Uterus (tissue), 4 donors: ENCODE results near the gene CD28. TPM values are rescaled to one million over a fixed set of nuclear protein-coding genes. Genes with fewer than 3 reads are reported as not detected.
"Not testable (repeated sequence)": the region's sequence is repeated elsewhere in the genome, so short reads cannot be mapped to it uniquely, and the experiment has no call there.

Source experiments
- DNase-seq, 2 donors: peaks; one replicate each; pipeline ENCODE4 v3.0.0-alpha.2; 2019 to 2020
- H3K27ac ChIP-seq, 2 donors: fragments of 200-600 bp; sonication (generic); 1 replicate in 1 of 2; 2 replicates in 1 of 2; pipeline ENCODE4 v1.5.1; 2016 to 2018
- H3K27me3 ChIP-seq, 2 donors: fragments of 200-600 bp; sonication (generic); one replicate each; pipeline ENCODE4 v1.5.1; 2018 to 2019; ENCODE audit warnings: control low read depth in 1 of 2
- H3K36me3 ChIP-seq, 2 donors: fragments of 200-600 bp; sonication (generic); one replicate each; pipeline ENCODE4 v1.5.1; 2019; ENCODE audit warnings: control low read depth in 1 of 2
- H3K4me1 ChIP-seq, 2 donors: fragments of 200-600 bp; sonication (generic); one replicate each; pipeline ENCODE4 v1.5.1; 2018 to 2019; ENCODE audit warnings: control low read depth in 1 of 2
- H3K4me3 ChIP-seq, 2 donors: fragments of 200-600 bp; sonication (generic); 1 replicate in 1 of 2; 2 replicates in 1 of 2; pipeline ENCODE4 v1.5.1; 2018 to 2019; ENCODE audit warnings: mild to moderate bottlenecking in 1 of 2
- H3K9me3 ChIP-seq, 2 donors: fragments of 200-600 bp; sonication (generic); one replicate each; pipeline ENCODE4 v1.5.1; 2019; ENCODE audit warnings: control low read depth in 1 of 2
- POLR2A ChIP-seq, 2 donors: fragments of 450-650 bp; IDR thresholded peaks; one replicate each; pipeline ENCODE4 v1.6.1; 2016; ENCODE audit warnings: antibody characterized with exemption in 2 of 2, mild to moderate bottlenecking in 1 of 2, moderate library complexity in 1 of 2
- intact Hi-C: fragments of 100-400 bp; cut with DNase I; formaldehyde crosslinking; loops from one replicate; pipeline ENCODE4 v1.15.1; 2023; ENCODE audit warnings: low total_unique reads
- total RNA-seq, 4 donors: library from RNA; depleted of rRNA in 3 of 4; stranded (reverse); fragments of >200 nt in 3 of 4; gene quantifications; one replicate each; pipeline versions ENCODE4 v1.1.0 to v1.2.4, GENCODE V29; 2014 to 2023
- TF ChIP-seq, protein P1 (sequence below), 4 experiments: fragments of 200-600 bp in 2 of 4; fragments of 450-650 bp in 2 of 4; sonication (generic) in 2 of 4; IDR thresholded peaks; one replicate each; pipeline ENCODE4 v1.5.1; 2016 to 2019; ENCODE audit warnings: antibody characterized with exemption in 4 of 4, mild to moderate bottlenecking in 2 of 4, moderate library complexity in 1 of 4
- donor health status: DM: yes; HTN: yes; CAD: no.

Gene CD28
- total RNA-seq, 4 donors from 2014 or later: 0.49 to 7.4 (median 1.5) TPM; not detected in 1

DNA sequence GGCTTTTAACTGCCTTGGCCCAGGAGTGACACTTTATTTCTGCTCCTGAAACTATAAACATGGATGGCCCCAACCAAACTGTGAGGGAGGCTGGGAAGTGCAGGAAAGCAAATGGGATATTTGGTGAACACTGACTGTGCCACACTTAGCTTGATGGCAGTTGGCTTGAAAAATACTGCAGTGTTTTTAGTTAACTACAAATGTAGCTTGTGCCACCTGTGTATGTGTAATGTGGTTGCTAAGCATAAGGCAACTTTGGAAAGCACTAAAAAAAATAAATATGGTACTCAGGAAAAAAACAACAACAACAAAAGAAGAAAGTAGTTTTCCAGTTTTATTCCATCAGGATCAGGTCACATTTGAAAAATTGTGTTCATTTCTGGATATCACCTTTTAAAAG is 73.8 kb downstream of the CD28 start:
- Histone ChIP-seq H3K4me3 (no peak overlapping the region), H3K4me1 (no peaks in the 10 kb centered on the region), H3K36me3 (no peaks in the 10 kb centered on the region), H3K9me3 (no peaks in the 10 kb centered on the region), H3K27ac (no peak overlapping the region), H3K27me3 (no peaks in the 10 kb centered on the region)
- intact Hi-C loops: no loop called here
- no peak for TF ChIP-seq POLR2A (IDR thresholded peaks at IDR 0.05)
- TF ChIP-seq, protein P1, sequence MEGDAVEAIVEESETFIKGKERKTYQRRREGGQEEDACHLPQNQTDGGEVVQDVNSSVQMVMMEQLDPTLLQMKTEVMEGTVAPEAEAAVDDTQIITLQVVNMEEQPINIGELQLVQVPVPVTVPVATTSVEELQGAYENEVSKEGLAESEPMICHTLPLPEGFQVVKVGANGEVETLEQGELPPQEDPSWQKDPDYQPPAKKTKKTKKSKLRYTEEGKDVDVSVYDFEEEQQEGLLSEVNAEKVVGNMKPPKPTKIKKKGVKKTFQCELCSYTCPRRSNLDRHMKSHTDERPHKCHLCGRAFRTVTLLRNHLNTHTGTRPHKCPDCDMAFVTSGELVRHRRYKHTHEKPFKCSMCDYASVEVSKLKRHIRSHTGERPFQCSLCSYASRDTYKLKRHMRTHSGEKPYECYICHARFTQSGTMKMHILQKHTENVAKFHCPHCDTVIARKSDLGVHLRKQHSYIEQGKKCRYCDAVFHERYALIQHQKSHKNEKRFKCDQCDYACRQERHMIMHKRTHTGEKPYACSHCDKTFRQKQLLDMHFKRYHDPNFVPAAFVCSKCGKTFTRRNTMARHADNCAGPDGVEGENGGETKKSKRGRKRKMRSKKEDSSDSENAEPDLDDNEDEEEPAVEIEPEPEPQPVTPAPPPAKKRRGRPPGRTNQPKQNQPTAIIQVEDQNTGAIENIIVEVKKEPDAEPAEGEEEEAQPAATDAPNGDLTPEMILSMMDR (IDR thresholded peaks at IDR 0.05): no peak
- DNase-seq: no peak

DNA sequence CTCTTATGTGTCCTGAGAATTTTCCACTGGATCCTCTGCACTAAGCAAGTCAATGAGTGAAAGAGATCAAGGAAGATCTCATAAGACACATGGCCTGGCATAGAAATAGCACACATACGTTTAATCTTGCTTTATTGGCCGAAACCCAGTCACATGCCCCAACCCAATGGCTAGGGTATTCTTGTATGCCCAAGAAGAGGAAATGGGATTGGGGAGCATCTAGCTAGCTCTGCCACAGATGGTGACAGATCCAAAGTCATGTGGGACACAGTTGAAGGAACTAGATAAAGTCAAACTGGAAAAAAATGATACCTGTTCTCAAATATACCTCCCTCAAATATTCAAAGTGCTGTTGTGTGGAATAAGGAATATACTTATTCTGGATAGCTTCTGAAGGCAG is 74.7 kb downstream of the CD28 start:
- H3K4me1 ChIP-seq: no peaks in the 10 kb centered on the region
- intact Hi-C loops: no loop called here
- H3K27me3 ChIP-seq: no peaks in the 10 kb centered on the region
- H3K4me3 ChIP-seq: no peak overlapping the region
- H3K36me3 ChIP-seq: no peaks in the 10 kb centered on the region
- TF ChIP-seq POLR2A (IDR thresholded peaks at IDR 0.05): no peak
- TF ChIP-seq, protein P1 (IDR thresholded peaks at IDR 0.05): no peak
- H3K9me3 ChIP-seq: no peaks in the 10 kb centered on the region
- no peak for DNase-seq
- H3K27ac ChIP-seq: no peak overlapping the region

DNA sequence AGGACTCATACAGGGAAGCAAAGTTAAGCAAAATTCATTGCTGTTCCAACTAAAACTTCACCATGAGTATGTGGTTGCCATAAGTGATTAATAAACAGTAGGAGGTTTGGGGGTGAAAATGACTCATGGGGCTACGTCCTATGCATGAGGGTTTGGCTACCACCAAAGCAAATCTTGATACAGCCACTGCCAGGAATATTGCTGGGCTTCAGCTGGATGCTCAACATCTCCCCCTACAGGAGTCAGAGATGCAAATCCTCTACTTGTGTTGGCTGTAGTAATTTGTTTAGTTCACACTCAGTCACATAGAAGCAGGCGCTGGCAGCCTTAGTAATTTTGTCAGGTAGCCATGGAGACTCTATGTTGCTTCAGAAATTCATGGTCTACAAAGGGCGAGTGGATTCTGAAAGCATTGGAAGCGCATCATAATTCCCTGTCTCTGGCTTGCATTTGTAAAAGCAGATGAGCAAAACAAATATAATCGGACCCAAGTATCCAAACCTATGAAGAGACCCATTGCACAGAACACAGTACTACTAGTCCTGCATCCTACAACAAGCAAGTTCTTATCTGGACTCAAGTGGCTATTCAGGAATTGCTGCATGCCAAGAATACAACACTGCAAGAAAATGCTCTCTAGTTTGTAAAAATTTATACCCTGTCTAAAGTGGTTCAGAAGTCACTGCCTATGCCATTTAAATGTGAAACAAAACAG is 76.0 kb downstream of the CD28 start:
- Histone ChIP-seq H3K4me3 (no peak overlapping the region), H3K4me1 (no peaks in the 10 kb centered on the region), H3K27me3 (no peaks in the 10 kb centered on the region), H3K36me3 (no peaks in the 10 kb centered on the region), H3K9me3 (no peaks in the 10 kb centered on the region), H3K27ac (no peak overlapping the region)
- intact Hi-C loops: no loop called here
- TF ChIP-seq, protein P1 (IDR thresholded peaks at IDR 0.05): peak; percentile 27 to 34 (median 32)
- no peak for TF ChIP-seq POLR2A (IDR thresholded peaks at IDR 0.05)
- DNase-seq: no peak

DNA sequence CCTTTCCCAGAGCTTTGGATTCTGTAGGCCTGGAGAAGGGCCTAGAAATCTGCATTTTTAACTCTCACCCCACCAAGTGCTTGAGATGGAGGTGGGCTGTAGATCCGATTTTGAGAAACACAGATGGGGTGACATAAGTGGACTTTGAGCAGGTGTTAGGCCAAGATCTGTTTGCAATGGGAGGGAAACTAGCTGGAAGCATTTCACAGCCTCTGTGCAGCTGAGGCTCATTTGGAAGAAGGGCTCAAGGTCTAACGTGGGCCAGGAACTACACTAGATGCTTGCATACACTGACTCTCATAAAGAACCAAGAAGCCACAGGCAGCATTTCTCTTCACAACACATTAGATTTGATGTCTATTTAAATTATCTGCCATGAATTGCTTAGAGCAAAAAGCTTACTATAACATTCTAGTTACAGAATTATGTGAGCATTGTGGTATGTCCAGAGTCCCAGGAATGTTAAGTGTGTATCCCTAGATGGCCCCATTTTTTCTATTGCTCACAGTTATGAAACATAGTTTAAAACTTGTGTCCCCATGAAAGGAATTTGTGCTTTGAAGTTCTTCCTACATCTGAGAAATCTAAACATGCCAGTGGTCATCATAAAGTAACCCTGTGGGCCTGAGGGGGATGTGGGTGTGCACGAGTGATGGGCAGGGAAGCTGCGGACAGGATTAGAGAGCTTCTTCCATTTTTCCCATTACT is 77.2 kb downstream of the CD28 start:
- Histone ChIP-seq H3K4me3 (no peak overlapping the region), H3K9me3 (no peaks in the 10 kb centered on the region), H3K4me1 (no peaks in the 10 kb centered on the region), H3K27me3 (no peaks in the 10 kb centered on the region), H3K27ac (no peak overlapping the region), H3K36me3 (no peaks in the 10 kb centered on the region)
- no peak for TF ChIP-seq POLR2A (IDR thresholded peaks at IDR 0.05)
- TF ChIP-seq, protein P1 (IDR thresholded peaks at IDR 0.05): no peak
- intact Hi-C loops: no loop called here
- no peak for DNase-seq

DNA sequence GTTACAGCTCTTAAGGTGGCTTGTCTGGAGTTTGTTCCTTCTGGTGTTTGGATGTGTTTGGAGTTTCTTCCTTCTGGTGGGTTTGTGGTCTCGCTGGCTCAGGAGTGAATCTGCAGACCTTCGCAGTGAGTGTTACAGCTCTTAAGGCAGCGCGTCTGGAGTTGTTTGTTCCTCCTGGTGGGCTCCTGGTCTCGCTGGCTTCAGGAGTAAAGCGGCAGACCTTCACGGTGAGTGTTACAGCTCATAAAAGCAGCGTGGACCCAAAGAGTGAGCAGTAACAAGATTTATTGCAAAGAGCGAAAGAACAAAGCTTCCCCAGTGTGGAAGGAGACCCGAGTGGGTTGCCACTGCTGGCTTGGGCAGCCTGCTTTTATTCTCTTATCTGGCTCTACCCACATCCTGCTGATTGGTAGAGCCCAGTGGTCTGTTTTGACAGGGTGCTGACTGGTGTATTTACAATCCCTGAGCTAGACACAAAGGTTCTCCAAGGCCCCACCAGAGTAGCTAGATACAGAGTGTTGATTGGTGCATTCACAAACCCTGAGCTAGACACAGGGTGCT is 78.4 kb downstream of the CD28 start:
- H3K4me3 ChIP-seq, H3K4me1 ChIP-seq, DNase-seq, H3K27me3 ChIP-seq, H3K9me3 ChIP-seq, H3K27ac ChIP-seq, H3K36me3 ChIP-seq, intact Hi-C loops: not testable (repeated sequence)

DNA sequence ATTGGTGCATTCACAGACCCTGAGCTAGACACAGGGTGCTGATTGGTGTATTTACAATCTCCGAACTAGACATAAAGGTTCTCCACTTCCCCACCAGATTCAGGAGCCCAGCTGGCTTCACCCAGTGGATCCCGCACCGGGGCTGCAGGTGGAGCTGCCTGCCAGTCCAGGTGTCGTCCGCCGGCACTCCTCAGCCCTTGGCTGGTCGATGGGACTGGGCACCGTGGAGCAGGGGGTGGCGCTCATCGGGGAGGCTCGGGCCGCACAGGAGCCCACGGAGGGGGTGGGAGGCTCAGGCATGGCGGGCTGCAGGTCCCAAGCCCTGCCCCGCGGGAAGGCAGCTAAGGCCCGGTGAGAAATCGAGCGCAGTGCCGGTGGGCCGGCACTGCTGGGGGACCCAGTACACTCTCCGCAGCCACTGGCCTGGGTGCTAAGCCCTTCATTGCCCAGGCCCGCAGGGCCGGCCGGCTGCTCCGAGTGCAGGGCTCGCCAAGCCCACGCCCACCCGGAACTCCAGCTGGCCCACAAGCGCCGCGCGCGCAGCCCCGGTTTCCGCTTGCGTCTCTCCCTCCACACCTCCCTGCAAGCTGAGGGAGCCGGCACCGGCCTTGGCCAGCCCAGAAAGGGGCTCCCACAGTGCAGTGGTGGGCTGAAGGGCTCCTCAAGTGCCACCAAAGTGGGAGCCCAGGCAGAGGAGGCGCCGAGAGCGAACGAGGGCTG is 79.1 kb downstream of the CD28 start:
- H3K27me3 ChIP-seq, H3K4me3 ChIP-seq, DNase-seq, H3K36me3 ChIP-seq, H3K4me1 ChIP-seq, H3K9me3 ChIP-seq, intact Hi-C loops: not testable (repeated sequence)
- peak overlapping the region in 1 of 2 donors; percentile 33 for H3K27ac ChIP-seq
